Fibroblast of pulmonary artery (primary cell): ENCODE data around the gene MYL11.
"Not testable (repeated sequence)": the region's sequence is repeated elsewhere in the genome, so short reads cannot be mapped to it uniquely, and the experiment has no call there.

ENCODE experiments used
- DNase-seq: peaks from one replicate; pipeline ENCODE4 v3.0.0-alpha.2; 2010; ENCODE audit warnings: low read depth
- H3K4me3 ChIP-seq: replicated peaks from 2 replicates; pipeline ENCODE4 v1.5.1; 2011; ENCODE audit warnings: low read depth, mild to moderate bottlenecking, control low read depth, low read length, moderate library complexity
- CTCF ChIP-seq: IDR thresholded peaks from 2 replicates; pipeline ENCODE4 v1.5.1; 2011; ENCODE audit warnings: mild to moderate bottlenecking, control low read depth, low read length, inconsistent platforms; ENCODE audit errors: missing control alignments

Gene MYL11

GRCh38 chr16:30395155-30395991, 20.8 kb downstream of the MYL11 start, which contains the start of gene ZNF48:
Gene ZNF48 (plus strand): TSS chr16:30395420. CDS start chr16:30395795, 375 bp downstream.
- peak within 1 kb of the TSS; percentile 75 for H3K4me3 ChIP-seq
- peak; percentile 93 for DNase-seq
- TF ChIP-seq CTCF = no peak

GRCh38 chr16:30395992-30396585, 21.5 kb downstream of the MYL11 start:
- peak overlapping the region; percentile 75 for H3K4me3 ChIP-seq
- no peak for TF ChIP-seq CTCF
- DNase-seq = no peak

GRCh38 chr16:30396627-30397026, 22.0 kb downstream of the MYL11 start:
- DNase-seq, H3K4me3 ChIP-seq: not testable (repeated sequence)

- no peak for TF ChIP-seq CTCF
- H3K4me3 ChIP-seq = no peak overlapping the region
- DNase-seq = no peak
These were observed 22.5 kb downstream of the MYL11 start for GRCh38 chr16:30397056-30397455.

- TF ChIP-seq CTCF = no peak
- DNase-seq = no peak
- no peak overlapping the region for H3K4me3 ChIP-seq
These were observed 23.4 kb downstream of the MYL11 start for GRCh38 chr16:30397776-30398660.

- DNase-seq = no peak
- H3K4me3 ChIP-seq = no peak overlapping the region
- no peak for TF ChIP-seq CTCF
These were observed 24.2 kb downstream of the MYL11 start for GRCh38 chr16:30398661-30399434.
